Fibroblast of lung (primary cell): ENCODE data around the gene SERPINC1.

Experiments
- EZH2 ChIP-seq: IDR thresholded peaks from 2 replicates; pipeline ENCODE4 v1.5.1; 2012; ENCODE audit warnings: low read length, control low read depth, mild to moderate bottlenecking; ENCODE audit errors: missing control alignments
- TF ChIP-seq, protein P1 (sequence below), 2 donors: IDR thresholded peaks in 1 of 2; conservative IDR thresholded peaks in 1 of 2; 1 replicate in 1 of 2; 2 replicates in 1 of 2; pipeline ENCODE4 v1.5.1; 2011 to 2012; ENCODE audit warnings: low read length in 2 of 2, control low read depth in 1 of 2, inconsistent platforms in 1 of 2, low read depth in 1 of 2, mild to moderate bottlenecking in 1 of 2

DNA sequence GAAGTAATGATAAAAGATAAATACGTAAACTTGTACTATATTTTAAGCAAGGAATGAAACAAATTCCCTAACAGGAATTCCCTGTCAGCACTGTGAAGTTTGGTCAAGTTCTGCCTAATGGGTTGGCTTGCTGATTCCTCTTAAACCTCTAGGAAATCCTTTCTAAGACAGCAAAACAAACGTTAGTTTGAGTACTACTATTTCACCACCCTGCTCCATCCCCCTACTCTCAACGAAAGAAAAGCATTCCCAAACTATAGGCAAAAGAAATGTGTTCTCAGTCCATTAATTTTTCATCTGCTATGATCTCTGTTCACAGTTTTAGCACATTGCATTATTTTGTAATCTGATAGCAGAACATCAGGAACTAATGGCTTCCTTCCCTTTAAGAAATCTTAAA, 16.1 kb downstream of the SERPINC1 start:
- TF ChIP-seq, protein P1, sequence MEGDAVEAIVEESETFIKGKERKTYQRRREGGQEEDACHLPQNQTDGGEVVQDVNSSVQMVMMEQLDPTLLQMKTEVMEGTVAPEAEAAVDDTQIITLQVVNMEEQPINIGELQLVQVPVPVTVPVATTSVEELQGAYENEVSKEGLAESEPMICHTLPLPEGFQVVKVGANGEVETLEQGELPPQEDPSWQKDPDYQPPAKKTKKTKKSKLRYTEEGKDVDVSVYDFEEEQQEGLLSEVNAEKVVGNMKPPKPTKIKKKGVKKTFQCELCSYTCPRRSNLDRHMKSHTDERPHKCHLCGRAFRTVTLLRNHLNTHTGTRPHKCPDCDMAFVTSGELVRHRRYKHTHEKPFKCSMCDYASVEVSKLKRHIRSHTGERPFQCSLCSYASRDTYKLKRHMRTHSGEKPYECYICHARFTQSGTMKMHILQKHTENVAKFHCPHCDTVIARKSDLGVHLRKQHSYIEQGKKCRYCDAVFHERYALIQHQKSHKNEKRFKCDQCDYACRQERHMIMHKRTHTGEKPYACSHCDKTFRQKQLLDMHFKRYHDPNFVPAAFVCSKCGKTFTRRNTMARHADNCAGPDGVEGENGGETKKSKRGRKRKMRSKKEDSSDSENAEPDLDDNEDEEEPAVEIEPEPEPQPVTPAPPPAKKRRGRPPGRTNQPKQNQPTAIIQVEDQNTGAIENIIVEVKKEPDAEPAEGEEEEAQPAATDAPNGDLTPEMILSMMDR (conservative IDR thresholded peaks at IDR 0.05 in 1 of 2, IDR thresholded peaks at IDR 0.05 in 1 of 2; ENCODE audit: low read depth in 1 of 2, low read length in 2 of 2), result no peak
- no peak for TF ChIP-seq EZH2
